ENCODE data around the gene MYORG.
"Not testable (repeated sequence)": the region's sequence is repeated elsewhere in the genome, so short reads cannot be mapped to it uniquely, and the experiment has no call there.

Gene MYORG

DNA sequence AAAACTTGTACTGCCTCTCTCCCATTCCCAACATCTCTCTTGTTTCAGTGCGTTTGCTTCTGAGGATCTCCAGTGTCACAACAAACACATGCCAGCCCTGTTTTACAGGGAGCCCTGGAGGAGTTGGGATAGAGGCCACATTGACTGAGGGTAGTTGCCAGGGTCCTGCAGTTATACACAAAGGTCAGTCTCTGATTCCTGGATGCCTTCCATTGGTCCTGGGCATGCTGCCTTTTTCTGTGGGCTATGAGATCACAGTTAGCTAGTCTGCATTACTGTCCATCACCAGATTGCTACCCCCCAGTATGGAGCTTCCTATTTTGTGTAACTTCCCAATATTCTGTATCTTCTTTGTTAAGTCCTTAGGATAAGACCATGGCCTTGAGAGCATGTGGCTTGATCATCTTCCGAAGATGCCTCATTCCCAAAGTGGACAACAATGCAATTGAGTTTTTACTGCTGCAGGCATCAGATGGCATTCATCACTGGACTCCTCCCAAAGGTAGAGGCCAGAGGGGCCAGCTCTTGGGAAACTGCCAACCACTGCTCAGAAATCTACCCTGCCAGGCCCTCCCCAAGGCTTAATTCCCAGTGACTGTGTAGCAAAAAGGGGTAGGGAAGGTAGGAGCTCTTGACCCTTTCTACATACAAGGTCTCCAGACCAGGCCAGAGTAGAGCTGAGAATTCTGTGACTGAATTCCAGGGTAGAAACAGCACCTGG lies 37.9 kb downstream of the MYORG start:
- no peaks in the 10 kb centered on the region; the same call in none of the 2 replicates for H3K36me3 ChIP-seq
- TF ChIP-seq, protein P1, sequence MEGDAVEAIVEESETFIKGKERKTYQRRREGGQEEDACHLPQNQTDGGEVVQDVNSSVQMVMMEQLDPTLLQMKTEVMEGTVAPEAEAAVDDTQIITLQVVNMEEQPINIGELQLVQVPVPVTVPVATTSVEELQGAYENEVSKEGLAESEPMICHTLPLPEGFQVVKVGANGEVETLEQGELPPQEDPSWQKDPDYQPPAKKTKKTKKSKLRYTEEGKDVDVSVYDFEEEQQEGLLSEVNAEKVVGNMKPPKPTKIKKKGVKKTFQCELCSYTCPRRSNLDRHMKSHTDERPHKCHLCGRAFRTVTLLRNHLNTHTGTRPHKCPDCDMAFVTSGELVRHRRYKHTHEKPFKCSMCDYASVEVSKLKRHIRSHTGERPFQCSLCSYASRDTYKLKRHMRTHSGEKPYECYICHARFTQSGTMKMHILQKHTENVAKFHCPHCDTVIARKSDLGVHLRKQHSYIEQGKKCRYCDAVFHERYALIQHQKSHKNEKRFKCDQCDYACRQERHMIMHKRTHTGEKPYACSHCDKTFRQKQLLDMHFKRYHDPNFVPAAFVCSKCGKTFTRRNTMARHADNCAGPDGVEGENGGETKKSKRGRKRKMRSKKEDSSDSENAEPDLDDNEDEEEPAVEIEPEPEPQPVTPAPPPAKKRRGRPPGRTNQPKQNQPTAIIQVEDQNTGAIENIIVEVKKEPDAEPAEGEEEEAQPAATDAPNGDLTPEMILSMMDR (IDR thresholded peaks at IDR 0.05; ENCODE audit: low read depth, low read length) = no peak
- no peak overlapping the region for H3K4me3 ChIP-seq (ENCODE audit: low read depth, low read length)
- H3K27me3 ChIP-seq = no peaks in the 10 kb centered on the region
- no peaks in the 10 kb centered on the region for H3K4me1 ChIP-seq
- DNase-seq = no peak
- no peaks in the 10 kb centered on the region for H3K9me3 ChIP-seq

DNA sequence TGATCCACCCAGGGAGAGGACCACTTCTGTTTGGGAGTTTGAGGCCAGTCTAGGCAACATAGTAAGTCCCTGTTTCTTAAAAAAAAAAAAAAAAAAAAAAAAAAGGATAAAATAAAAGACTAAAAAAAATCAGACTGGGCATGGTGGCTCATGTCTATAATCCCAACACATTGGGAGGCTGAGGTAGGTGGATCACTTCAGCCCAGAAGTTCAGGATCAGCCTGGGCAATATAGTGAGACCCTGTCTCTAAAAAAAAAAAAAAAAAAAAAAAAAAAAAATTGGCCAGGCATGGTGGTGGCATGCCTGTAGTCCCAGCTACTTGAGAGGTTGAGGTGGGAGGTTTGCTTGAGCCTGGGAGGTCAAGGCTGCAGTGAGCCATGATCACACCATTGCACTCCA lies 38.6 kb downstream of the MYORG start:
- not testable (repeated sequence) for H3K27me3 ChIP-seq; DNase-seq; H3K4me3 ChIP-seq (ENCODE audit: low read depth, low read length); H3K36me3 ChIP-seq; H3K4me1 ChIP-seq; H3K9me3 ChIP-seq

DNA sequence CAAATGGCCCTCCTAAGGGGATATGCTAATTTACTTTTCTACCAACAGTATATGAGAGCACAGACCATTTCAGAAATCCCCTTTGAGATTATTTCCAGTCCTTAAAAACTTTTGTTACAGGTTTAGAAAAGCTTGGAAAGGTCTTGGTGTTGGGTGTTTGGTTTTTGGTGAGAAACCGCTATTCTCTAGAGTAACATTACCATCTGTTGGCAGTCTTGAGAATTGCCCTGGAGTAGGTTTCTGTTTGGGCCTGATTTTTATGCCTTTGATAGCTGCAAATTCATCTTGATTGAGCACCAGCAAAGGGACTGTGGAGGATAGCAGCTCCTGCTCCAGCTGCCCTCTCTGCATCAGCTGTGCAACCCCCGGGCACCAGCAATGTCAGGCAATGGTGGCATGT lies 39.3 kb downstream of the MYORG start:
- Histone ChIP-seq H3K4me3 (ENCODE audit: low read depth, low read length) (no peak overlapping the region), H3K9me3 (no peaks in the 10 kb centered on the region), H3K36me3 (no peaks in the 10 kb centered on the region; the same call in none of the 2 replicates), H3K4me1 (no peaks in the 10 kb centered on the region), H3K27me3 (no peaks in the 10 kb centered on the region)
- TF ChIP-seq, protein P1 (IDR thresholded peaks at IDR 0.05; ENCODE audit: low read depth, low read length) = peak; percentile 36
- DNase-seq = no peak

DNA sequence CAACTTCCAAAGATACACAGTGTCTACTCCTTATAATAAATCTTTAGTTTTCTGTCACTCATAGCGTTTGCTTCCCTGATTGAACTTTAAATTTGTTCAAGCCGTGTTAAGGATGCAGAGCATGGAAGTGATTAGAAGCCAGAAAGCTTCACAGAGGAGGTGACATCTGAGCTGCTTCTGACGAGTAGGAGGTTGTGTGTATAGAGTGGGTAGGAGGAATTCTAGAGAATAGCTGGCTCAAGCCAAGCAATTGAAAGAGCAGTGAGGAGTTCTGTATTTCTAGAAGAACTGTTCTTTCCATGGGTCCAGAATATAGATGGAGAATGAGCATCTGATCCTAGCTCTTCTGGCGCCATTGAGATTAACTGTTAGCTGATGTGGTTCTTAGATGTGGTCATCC lies 41.3 kb downstream of the MYORG start:
- TF ChIP-seq, protein P1 (IDR thresholded peaks at IDR 0.05; ENCODE audit: low read depth, low read length) = no peak
- Histone ChIP-seq H3K4me1 (no peaks in the 10 kb centered on the region), H3K9me3 (no peaks in the 10 kb centered on the region), H3K4me3 (ENCODE audit: low read depth, low read length) (no peak overlapping the region), H3K27me3 (no peaks in the 10 kb centered on the region), H3K36me3 (no peaks in the 10 kb centered on the region; the same call in none of the 2 replicates)
- DNase-seq = no peak

DNA sequence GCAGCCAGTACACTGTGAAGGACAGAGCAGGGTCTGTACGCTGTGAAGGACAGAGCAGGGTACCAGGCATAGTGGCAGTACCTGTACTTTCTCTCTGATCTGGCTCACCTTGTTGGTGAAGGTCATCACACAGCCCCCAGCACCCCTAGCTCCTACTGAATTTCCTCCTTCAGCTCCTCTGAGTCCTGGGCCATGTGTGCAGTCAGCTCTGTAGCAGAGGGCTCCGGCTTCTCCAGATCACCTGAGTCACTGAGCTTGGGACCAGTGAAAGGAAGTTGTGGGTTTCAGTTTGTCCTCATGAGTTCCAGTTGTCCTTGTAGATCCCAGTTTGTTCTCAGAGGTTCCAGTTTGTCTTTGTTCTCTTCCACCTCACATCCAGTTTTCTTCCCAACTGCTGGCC lies 41.8 kb downstream of the MYORG start:
- no peaks in the 10 kb centered on the region for H3K4me1 ChIP-seq
- DNase-seq = no peak
- no peaks in the 10 kb centered on the region; the same call in 1 of the 2 replicates for H3K36me3 ChIP-seq
- no peaks in the 10 kb centered on the region for H3K27me3 ChIP-seq
- no peak overlapping the region for H3K4me3 ChIP-seq (ENCODE audit: low read depth, low read length)
- no peaks in the 10 kb centered on the region for H3K9me3 ChIP-seq
- TF ChIP-seq, protein P1 (IDR thresholded peaks at IDR 0.05; ENCODE audit: low read depth, low read length) = no peak

DNA sequence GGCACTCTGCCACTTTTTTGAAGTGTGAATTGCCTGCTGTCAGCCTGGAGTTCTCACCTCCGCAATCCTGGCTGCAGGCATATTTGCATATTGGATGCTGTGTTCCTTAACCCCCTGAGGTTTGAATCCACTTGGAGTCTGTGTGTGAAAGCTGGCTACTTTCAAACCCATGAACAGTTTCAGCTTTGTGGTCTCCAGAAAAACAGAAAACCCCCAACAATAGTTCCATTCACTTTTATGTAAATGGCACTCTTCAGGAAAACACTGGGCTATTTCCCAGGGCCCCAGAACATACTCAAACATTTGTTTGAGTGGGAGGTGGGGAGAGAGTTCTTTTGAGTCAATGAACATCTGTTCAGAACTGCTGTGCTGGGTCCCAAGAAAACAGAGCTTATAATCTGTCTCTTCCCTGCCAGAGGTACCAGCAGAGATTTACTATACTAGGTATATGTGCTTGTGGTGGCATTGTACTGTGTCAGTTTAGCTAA lies 42.3 kb downstream of the MYORG start:
- DNase-seq = no peak
- no peak overlapping the region for H3K4me3 ChIP-seq (ENCODE audit: low read depth, low read length)

More for the DNA sequence above, 42.3 kb downstream of the MYORG start:
- no peaks in the 10 kb centered on the region; the same call in 1 of the 2 replicates for H3K36me3 ChIP-seq
- TF ChIP-seq, protein P1 (IDR thresholded peaks at IDR 0.05; ENCODE audit: low read depth, low read length) = no peak
- no peaks in the 10 kb centered on the region for H3K9me3 ChIP-seq
- no peaks in the 10 kb centered on the region for H3K4me1 ChIP-seq
- H3K27me3 ChIP-seq = no peaks in the 10 kb centered on the region

Data from BE2C (cell line).